ENCODE data around the gene IL9.

The IL9 gene

GRCh38 chr5:135886136-135886535 lies 9.5 kb downstream of the IL9 start:
- no peak for TF ChIP-seq CTCF (IDR thresholded peaks at IDR 0.05; ENCODE audit: low read depth, low read length, missing control alignments)
- in situ Hi-C loops (cut with HindIII; ENCODE audit: low pct_ligation_motif_present, low sequenced_read_pairs), result loop anchor here (25.0 kb wide), 1 partner anchor 301 kb away; the partner anchor contains the start of gene SMIM32
- no peaks in the 10 kb centered on the region for H3K36me3 ChIP-seq (replicated peaks)

GRCh38 chr5:135885031-135885430 lies 10.6 kb downstream of the IL9 start:
- Histone ChIP-seq H3K36me3 (replicated peaks) (no peaks in the 10 kb centered on the region), H3K4me3 (ENCODE audit: low read depth, low read length) (no peak overlapping the region), H3K27me3 (replicated peaks) (no peaks in the 10 kb centered on the region), H3K27ac (no peak overlapping the region)
- in situ Hi-C loops (cut with HindIII; ENCODE audit: low pct_ligation_motif_present, low sequenced_read_pairs), result loop anchor here (25.0 kb wide), 1 partner anchor 302 kb away; the partner anchor contains the start of gene SMIM32
- no peak for TF ChIP-seq CTCF (IDR thresholded peaks at IDR 0.05; ENCODE audit: low read depth, low read length, missing control alignments)
- no peak for DNase-seq

More at GRCh38 chr5:135886136-135886535, 9.5 kb downstream of the IL9 start:
- H3K27me3 ChIP-seq (replicated peaks), result no peaks in the 10 kb centered on the region
- no peak for DNase-seq
- no peak overlapping the region for H3K27ac ChIP-seq
- no peak overlapping the region for H3K4me3 ChIP-seq (ENCODE audit: low read depth, low read length)

- Histone ChIP-seq H3K4me3 (ENCODE audit: low read depth, low read length) (no peak overlapping the region), H3K36me3 (replicated peaks) (no peaks in the 10 kb centered on the region), H3K27ac (no peak overlapping the region), H3K27me3 (replicated peaks) (no peaks in the 10 kb centered on the region)
- in situ Hi-C loops (cut with HindIII; ENCODE audit: low pct_ligation_motif_present, low sequenced_read_pairs), result loop anchor here (25.0 kb wide), 1 partner anchor 304 kb away; the partner anchor contains the start of gene SMIM32
- peak; percentile 53 for TF ChIP-seq CTCF (IDR thresholded peaks at IDR 0.05; ENCODE audit: low read depth, low read length, missing control alignments)
- no peak for DNase-seq
Observed at GRCh38 chr5:135883441-135883840, 12.2 kb downstream of the IL9 start.

GRCh38 chr5:135883026-135883425 lies 12.6 kb downstream of the IL9 start:
- in situ Hi-C loops (cut with HindIII; ENCODE audit: low pct_ligation_motif_present, low sequenced_read_pairs), result loop anchor here (25.0 kb wide), 1 partner anchor 304 kb away; the partner anchor contains the start of gene SMIM32
- DNase-seq, result no peak
- Histone ChIP-seq H3K27ac (no peak overlapping the region), H3K36me3 (replicated peaks) (no peaks in the 10 kb centered on the region), H3K27me3 (replicated peaks) (no peaks in the 10 kb centered on the region), H3K4me3 (ENCODE audit: low read depth, low read length) (no peak overlapping the region)
- TF ChIP-seq CTCF (IDR thresholded peaks at IDR 0.05; ENCODE audit: low read depth, low read length, missing control alignments), result no peak

- DNase-seq, result no peak
- no peaks in the 10 kb centered on the region for H3K36me3 ChIP-seq (replicated peaks)
- no peak for TF ChIP-seq CTCF (IDR thresholded peaks at IDR 0.05; ENCODE audit: low read depth, low read length, missing control alignments)
- H3K27me3 ChIP-seq (replicated peaks), result no peaks in the 10 kb centered on the region
- no peak overlapping the region for H3K27ac ChIP-seq
- H3K4me3 ChIP-seq (ENCODE audit: low read depth, low read length), result no peak overlapping the region
- in situ Hi-C loops (cut with HindIII; ENCODE audit: low pct_ligation_motif_present, low sequenced_read_pairs), result loop anchor here (25.0 kb wide), 1 partner anchor 305 kb away; the partner anchor contains the start of gene SMIM32
Observed at GRCh38 chr5:135881819-135882218, 13.8 kb downstream of the IL9 start.

GRCh38 chr5:135881244-135881643 lies 14.4 kb downstream of the IL9 start:
- Histone ChIP-seq H3K36me3 (replicated peaks) (no peaks in the 10 kb centered on the region), H3K4me3 (ENCODE audit: low read depth, low read length) (no peak overlapping the region), H3K27ac (no peak overlapping the region), H3K27me3 (replicated peaks) (no peaks in the 10 kb centered on the region)
- in situ Hi-C loops (cut with HindIII; ENCODE audit: low pct_ligation_motif_present, low sequenced_read_pairs), result loop anchor here (25.0 kb wide), 1 partner anchor 306 kb away; the partner anchor contains the start of gene SMIM32
- no peak for TF ChIP-seq CTCF (IDR thresholded peaks at IDR 0.05; ENCODE audit: low read depth, low read length, missing control alignments)
- DNase-seq, result no peak
